CD4-positive, alpha-beta T cell (primary cell): ENCODE results near the gene ATRAID. TPM values are rescaled to one million over a fixed set of nuclear protein-coding genes. Genes with fewer than 3 reads are reported as not detected.

Experiments
- ATAC-seq: fragments of 200-7000 bp; cut with Tn5 transposase; one replicate; pipeline ENCODE4 v1.10.0; 2022; ENCODE audit warnings: mild to moderate bottlenecking; ENCODE audit not compliant: poor library complexity
- CTCF ChIA-PET: fragments of 350-600 bp; sonication (Branson Sonifier 250); formaldehyde crosslinking; loops from one replicate; lab custom pipeline; 2021; ENCODE audit warnings: antibody characterized with exemption, inconsistent platforms; lab: Charles Lee
- POLR2A ChIA-PET: fragments of 350-600 bp; sonication (Branson Sonifier 250); formaldehyde crosslinking; loops from one replicate; lab custom pipeline; 2021; ENCODE audit warnings: antibody characterized with exemption, inconsistent platforms; lab: Charles Lee
- DNase-seq, 14 experiments: peaks; one replicate each; pipeline ENCODE4 v3.0.0-alpha.2; 2013 to 2020; ENCODE audit warnings: mixed read lengths in 2 of 14
- H3K27ac ChIP-seq, 2 donors: one replicate each; pipeline versions ENCODE4 v1.5.1 to v1.7.0; 2013; ENCODE audit warnings: low read length in 2 of 2, low read depth in 1 of 2, mild to moderate bottlenecking in 1 of 2
- H3K27me3 ChIP-seq, 2 experiments: 1 replicate in 1 of 2; 2 replicates in 1 of 2; pipeline versions ENCODE4 v1.6.1 to v1.7.0; 2013; ENCODE audit warnings: low read length in 2 of 2, control low read depth in 1 of 2, mild to moderate bottlenecking in 1 of 2, moderate library complexity in 1 of 2; ENCODE audit not compliant: insufficient read depth in 2 of 2, control insufficient read depth in 1 of 2
- H3K36me3 ChIP-seq: one replicate; pipeline ENCODE4 v1.6.1; 2013; ENCODE audit warnings: low read length, control low read depth; ENCODE audit not compliant: insufficient read depth
- H3K4me1 ChIP-seq: one replicate; pipeline ENCODE4 v1.6.1; 2013; ENCODE audit warnings: low read length, control low read depth; ENCODE audit not compliant: insufficient read depth
- H3K4me3 ChIP-seq: one replicate; pipeline ENCODE4 v1.5.1; 2013; ENCODE audit warnings: mild to moderate bottlenecking, low read length, moderate library complexity
- H3K9me3 ChIP-seq, 2 experiments: 1 replicate in 1 of 2; 2 replicates in 1 of 2; pipeline versions ENCODE4 v1.6.1 to v1.7.0; 2013; ENCODE audit warnings: low read length in 2 of 2, mild to moderate bottlenecking in 2 of 2, control low read depth in 1 of 2, moderate library complexity in 1 of 2; ENCODE audit not compliant: control insufficient read depth in 1 of 2, insufficient read depth in 1 of 2
- H3K27ac Mint-ChIP-seq: one replicate; pipeline ENCODE4 v1.8.0; 2020; ENCODE audit warnings: mixed read lengths
- H3K27me3 Mint-ChIP-seq: one replicate; pipeline ENCODE4 v1.8.0; 2021; ENCODE audit warnings: mixed read lengths
- H3K36me3 Mint-ChIP-seq: one replicate; pipeline ENCODE4 v1.8.0; 2021; ENCODE audit warnings: low read depth, mixed read lengths
- H3K4me1 Mint-ChIP-seq: one replicate; pipeline ENCODE4 v1.8.0; 2021; ENCODE audit warnings: low read depth, mixed read lengths
- H3K4me3 Mint-ChIP-seq: one replicate; pipeline ENCODE4 v1.8.0; 2020; ENCODE audit warnings: mild to moderate bottlenecking, mixed read lengths
- H3K9me3 Mint-ChIP-seq: one replicate; pipeline ENCODE4 v1.8.0; 2020; ENCODE audit warnings: mixed read lengths
- intact Hi-C, 2 experiments: fragments of 100-400 bp; cut with DNase I in 1 of 2; cut with micrococcal nuclease in 1 of 2; formaldehyde crosslinking; loops; one replicate each; pipeline versions ENCODE4 v1.15.1 to v1.9.0; 2023 to 2025; cut with DNase I, micrococcal nuclease
- total RNA-seq, 174 experiments: library from RNA in 2 of 174; stranded (reverse) in 2 of 174; gene quantifications; one replicate each; pipeline ENCODE4 v1.2.3 and lab custom pipeline; 2021 to 2026
- TF ChIP-seq, protein P1 (sequence below): fragments of 200-600 bp; IDR thresholded peaks from one replicate; pipeline ENCODE4 v1.8.0; 2022; ENCODE audit warnings: antibody characterized with exemption, mild to moderate bottlenecking

The ATRAID gene
- total RNA-seq, 2 experiments from 2014 or later, result 79.1 to 82.5 TPM

DNA sequence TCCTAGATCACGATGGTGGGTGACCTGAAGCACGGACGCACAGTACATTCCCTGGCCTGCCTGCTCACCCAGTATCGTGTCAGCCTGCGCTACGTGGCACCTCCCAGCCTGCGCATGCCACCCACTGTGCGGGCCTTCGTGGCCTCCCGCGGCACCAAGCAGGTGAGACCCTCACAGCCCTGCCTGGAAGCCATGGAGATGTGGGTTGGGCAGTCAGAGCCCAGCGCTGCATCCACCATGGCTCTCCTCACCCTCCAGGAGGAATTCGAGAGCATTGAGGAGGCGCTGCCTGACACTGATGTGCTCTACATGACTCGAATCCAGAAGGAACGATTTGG is 30.7 kb downstream of the ATRAID start:
- ChIA-PET CTCF (no interaction called here), POLR2A (no interaction called here)
- Mint-ChIP-seq H3K36me3 (peaks cover 66% of the 10 kb centered on the region), H3K4me3 (no peak overlapping the region), H3K27me3 (peaks cover under 1% of the 10 kb centered on the region), H3K9me3 (no peaks in the 10 kb centered on the region), H3K4me1 (peaks cover 4% of the 10 kb centered on the region), H3K27ac (no peak overlapping the region)
- Histone ChIP-seq H3K27ac (no peak overlapping the region), H3K36me3 (peaks cover 59% of the 10 kb centered on the region), H3K4me1 (peaks cover 10% of the 10 kb centered on the region), H3K27me3 (no peaks in the 10 kb centered on the region), H3K4me3 (no peak overlapping the region), H3K9me3 (no peaks in the 10 kb centered on the region)
- TF ChIP-seq, protein P1, sequence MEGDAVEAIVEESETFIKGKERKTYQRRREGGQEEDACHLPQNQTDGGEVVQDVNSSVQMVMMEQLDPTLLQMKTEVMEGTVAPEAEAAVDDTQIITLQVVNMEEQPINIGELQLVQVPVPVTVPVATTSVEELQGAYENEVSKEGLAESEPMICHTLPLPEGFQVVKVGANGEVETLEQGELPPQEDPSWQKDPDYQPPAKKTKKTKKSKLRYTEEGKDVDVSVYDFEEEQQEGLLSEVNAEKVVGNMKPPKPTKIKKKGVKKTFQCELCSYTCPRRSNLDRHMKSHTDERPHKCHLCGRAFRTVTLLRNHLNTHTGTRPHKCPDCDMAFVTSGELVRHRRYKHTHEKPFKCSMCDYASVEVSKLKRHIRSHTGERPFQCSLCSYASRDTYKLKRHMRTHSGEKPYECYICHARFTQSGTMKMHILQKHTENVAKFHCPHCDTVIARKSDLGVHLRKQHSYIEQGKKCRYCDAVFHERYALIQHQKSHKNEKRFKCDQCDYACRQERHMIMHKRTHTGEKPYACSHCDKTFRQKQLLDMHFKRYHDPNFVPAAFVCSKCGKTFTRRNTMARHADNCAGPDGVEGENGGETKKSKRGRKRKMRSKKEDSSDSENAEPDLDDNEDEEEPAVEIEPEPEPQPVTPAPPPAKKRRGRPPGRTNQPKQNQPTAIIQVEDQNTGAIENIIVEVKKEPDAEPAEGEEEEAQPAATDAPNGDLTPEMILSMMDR, result no peak
- DNase-seq (no peak), ATAC-seq (no peak)
- intact Hi-C loops, result no loop called here

DNA sequence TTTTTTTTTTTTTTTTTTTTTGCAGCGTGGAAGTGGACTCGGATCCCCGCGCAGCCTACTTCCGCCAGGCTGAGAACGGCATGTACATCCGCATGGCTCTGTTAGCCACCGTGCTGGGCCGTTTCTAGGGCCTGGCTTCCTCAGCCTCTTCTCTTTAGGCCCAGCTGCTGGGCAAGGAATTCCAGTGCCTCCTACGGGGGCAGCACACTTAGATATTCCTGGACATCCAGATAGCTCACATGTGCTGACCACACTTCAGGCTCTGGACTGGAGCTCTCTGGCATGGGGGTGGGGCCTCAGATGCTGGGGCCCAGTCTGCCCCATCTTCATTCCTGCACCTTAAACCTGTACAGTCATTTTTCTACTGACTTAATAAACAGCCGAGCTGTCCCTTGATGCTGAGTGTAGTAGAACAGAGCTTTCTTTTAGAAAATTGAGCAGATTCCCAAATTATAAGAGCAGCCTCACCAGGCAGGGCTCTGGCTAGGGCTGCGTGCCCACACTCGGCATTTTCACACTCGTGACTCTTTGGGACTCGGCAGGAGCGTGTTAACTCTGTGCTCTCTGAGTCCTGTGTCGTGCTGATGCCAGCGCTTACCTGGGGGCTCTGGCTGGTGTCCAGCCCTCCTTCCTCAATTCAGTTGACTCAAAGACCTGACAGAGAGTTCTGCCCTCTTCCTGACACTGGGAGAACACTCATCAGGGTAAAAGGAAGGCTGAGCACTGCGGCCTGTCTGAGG is 31.7 kb downstream of the ATRAID start:
- H3K27ac Mint-ChIP-seq, result no peak overlapping the region
- peaks cover 49% of the 10 kb centered on the region for H3K36me3 ChIP-seq

DNA sequence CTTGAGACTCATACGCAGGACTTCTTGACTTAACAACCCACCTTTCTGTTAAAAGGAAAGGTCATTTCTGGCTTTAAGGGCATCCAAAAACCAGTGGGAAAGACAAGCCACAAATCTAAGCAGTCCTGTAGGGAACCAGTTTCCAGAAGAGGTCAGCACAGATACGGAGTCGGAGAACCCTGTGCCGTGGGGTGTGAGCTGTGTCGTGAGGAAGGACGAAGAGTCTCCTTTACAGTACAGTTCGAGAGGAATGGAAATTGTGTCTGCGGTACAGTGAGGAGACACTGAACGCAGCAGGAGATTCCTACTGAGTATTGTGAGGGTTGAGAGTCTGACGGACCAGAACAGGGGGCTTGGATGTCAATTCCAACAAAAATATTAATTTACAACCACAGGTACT is 33.3 kb downstream of the ATRAID start:
- Histone ChIP-seq H3K4me1 (peaks cover 11% of the 10 kb centered on the region), H3K27ac (no peak overlapping the region), H3K36me3 (peaks cover 38% of the 10 kb centered on the region), H3K27me3 (peaks cover 0 to 2% of the 10 kb centered on the region in 2 experiments), H3K9me3 (no peaks in the 10 kb centered on the region), H3K4me3 (no peak overlapping the region)
- Mint-ChIP-seq H3K9me3 (no peaks in the 10 kb centered on the region), H3K4me1 (peaks cover 4% of the 10 kb centered on the region), H3K4me3 (no peak overlapping the region), H3K36me3 (peaks cover 40% of the 10 kb centered on the region), H3K27me3 (peaks cover 8% of the 10 kb centered on the region), H3K27ac (no peak overlapping the region)
- intact Hi-C loops, result no loop called here
- TF ChIP-seq, protein P1, result no peak
- CTCF ChIA-PET, result no interaction called here
- DNase-seq (no peak), ATAC-seq (no peak)
- POLR2A ChIA-PET, result no interaction called here

More for the DNA sequence above, 31.7 kb downstream of the ATRAID start:
- H3K27ac ChIP-seq, result no peak overlapping the region
- H3K4me3 Mint-ChIP-seq, result no peak overlapping the region
- H3K36me3 Mint-ChIP-seq, result peaks cover 56% of the 10 kb centered on the region
- H3K4me1 ChIP-seq, result peaks cover 10% of the 10 kb centered on the region
- peaks cover 4% of the 10 kb centered on the region for H3K4me1 Mint-ChIP-seq
- no peak for DNase-seq
- H3K4me3 ChIP-seq, result no peak overlapping the region
- POLR2A ChIA-PET, result no interaction called here
- no peak for ATAC-seq
- TF ChIP-seq, protein P1, result no peak
- CTCF ChIA-PET, result no interaction called here
- H3K27me3 ChIP-seq, result no peaks in the 10 kb centered on the region
- intact Hi-C loops, result no loop called here
- peaks cover 8% of the 10 kb centered on the region for H3K27me3 Mint-ChIP-seq
- H3K9me3 Mint-ChIP-seq, result no peaks in the 10 kb centered on the region
- no peaks in the 10 kb centered on the region for H3K9me3 ChIP-seq
